Measurements from ENCODE around the gene PRRT1B.

Gene PRRT1B

GRCh38 chr9:131554087-131554842, 8.9 kb downstream of the PRRT1B start:
- DNase-seq = no peak

GRCh38 chr9:131554843-131555351, 9.6 kb downstream of the PRRT1B start:
- DNase-seq = no peak

- no peak for DNase-seq
Measured at GRCh38 chr9:131555841-131556673, 10.7 kb downstream of the PRRT1B start.

- no peak for DNase-seq
Measured at GRCh38 chr9:131557855-131558548, 12.7 kb downstream of the PRRT1B start.

- DNase-seq = no peak
Measured at GRCh38 chr9:131559421-131560000, 14.2 kb downstream of the PRRT1B start.

GRCh38 chr9:131562032-131562959, 17.0 kb downstream of the PRRT1B start:
- no peak for DNase-seq

GRCh38 chr9:131565369-131565768, 20.0 kb downstream of the PRRT1B start:
- DNase-seq = no peak

- DNase-seq = no peak
Measured at GRCh38 chr9:131566158-131566557, 20.8 kb downstream of the PRRT1B start.

- no peak for DNase-seq
Measured at GRCh38 chr9:131567910-131568309, 22.6 kb downstream of the PRRT1B start.

GRCh38 chr9:131574730-131575640, 29.7 kb downstream of the PRRT1B start:
- no peak for DNase-seq

GRCh38 chr9:131575946-131576853, 30.9 kb downstream of the PRRT1B start:
- DNase-seq = no peak

- DNase-seq = no peak
Measured at GRCh38 chr9:131577005-131578000, 32.0 kb downstream of the PRRT1B start.

GRCh38 chr9:131578021-131578420, 32.7 kb downstream of the PRRT1B start:
- no peak for DNase-seq

- peak; percentile 19 to 41 for DNase-seq
Measured at GRCh38 chr9:131578731-131579504, 33.6 kb downstream of the PRRT1B start.

GRCh38 chr9:131579789-131580211, 34.5 kb downstream of the PRRT1B start:
- no peak for DNase-seq

GRCh38 chr9:131580358-131580757, 35.0 kb downstream of the PRRT1B start:
- no peak for DNase-seq

GRCh38 chr9:131582056-131582455, 36.7 kb downstream of the PRRT1B start:
- no peak for DNase-seq
